NCI-H2196 (cell line): ENCODE measurements around the gene FBXL15.

Experiments used
- DNase-seq: peaks from one replicate; lab custom pipeline; 2025; ENCODE audit not compliant: unreplicated experiment; lab: John Stamatoyannopoulos, UW

The FBXL15 gene

DNA sequence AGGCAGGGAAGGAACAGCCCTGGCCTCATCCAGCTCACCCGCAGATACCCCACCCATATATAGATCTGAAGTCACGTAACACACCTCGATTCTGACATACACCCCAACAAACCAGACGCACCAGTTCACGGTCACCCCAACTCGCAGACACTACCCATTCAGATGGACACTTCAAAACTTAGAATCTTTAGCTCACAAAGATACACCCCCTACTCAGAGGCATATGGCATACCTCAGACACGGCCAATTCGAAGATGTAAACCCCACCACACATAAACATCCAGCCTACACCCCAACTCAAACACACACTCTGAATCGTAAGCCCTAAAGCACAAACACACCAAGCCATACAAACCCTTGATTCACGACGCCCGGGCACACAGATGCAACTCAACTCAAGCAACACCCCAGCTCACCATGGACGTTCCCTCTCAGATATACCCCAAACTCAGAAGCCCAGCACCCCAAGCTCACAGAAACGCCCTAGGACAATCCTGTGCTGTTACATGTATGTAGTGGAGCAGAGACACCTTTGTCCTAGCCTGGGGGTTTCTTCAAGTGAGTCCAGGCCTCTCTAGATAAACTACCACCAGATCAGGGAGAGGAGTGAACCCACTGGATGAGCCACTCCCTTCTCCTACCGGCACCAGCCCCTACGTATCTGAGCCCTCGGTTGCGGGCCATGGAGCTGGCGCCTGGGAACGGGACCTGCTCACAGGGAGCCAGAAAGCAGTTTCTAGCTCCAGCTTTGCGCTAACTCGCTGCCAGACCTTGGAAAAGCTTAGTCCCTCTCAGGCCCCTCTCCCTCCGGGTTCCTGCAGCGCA is 10.8 kb upstream of the FBXL15 start:
- DNase-seq = no peak

- DNase-seq = no peak
Measured at GRCh38 chr10:102410429-102411073, 10.1 kb upstream of the FBXL15 start.

GRCh38 chr10:102411341-102412255 is 9.0 kb upstream of the FBXL15 start:
- DNase-seq = no peak

DNA sequence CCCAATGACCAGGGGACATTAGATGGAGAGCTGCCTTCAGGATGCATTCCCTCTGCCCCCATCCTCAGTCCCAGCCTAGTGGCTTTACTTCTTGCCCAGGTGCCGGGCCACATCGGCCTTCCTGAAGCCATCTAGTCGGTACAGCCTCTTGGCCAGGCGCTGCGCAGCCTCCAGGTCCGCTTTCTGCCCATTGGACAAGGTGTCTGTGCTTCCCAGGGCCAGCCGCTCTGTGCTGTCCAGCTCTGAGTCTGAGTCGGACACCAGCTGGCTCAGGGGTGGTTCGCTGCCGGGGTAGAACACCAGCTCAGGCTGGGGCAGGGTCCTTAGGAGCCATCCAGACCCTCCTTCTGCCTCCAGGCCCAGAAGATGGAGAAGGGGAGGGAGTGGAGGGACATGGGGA is 8.3 kb upstream of the FBXL15 start:
- no peak for DNase-seq

- peak; percentile 78 for DNase-seq
Measured at GRCh38 chr10:102413053-102413705, 7.5 kb upstream of the FBXL15 start.

GRCh38 chr10:102413806-102414561 is 6.7 kb upstream of the FBXL15 start:
- DNase-seq = no peak

DNA sequence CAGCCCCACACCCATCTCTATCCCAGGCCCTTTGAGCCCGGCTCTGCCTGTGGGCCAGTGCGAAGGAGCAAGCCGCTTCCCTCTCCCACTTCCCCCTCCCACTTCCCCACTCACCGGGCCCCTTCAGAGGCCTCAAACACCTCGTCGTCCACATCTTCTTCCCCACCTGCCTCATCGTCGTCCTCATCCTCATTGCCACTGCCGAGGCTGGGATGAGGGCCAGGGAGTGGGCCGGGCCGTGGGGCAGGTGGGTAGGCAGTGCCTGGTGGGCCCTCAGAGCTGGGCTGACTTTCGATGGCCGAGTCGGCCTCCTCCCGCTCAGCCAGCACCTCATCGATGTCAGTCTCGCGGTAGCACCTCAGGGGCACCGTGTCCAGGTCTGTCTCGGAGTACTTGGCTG is 5.9 kb upstream of the FBXL15 start:
- DNase-seq = no peak

DNA sequence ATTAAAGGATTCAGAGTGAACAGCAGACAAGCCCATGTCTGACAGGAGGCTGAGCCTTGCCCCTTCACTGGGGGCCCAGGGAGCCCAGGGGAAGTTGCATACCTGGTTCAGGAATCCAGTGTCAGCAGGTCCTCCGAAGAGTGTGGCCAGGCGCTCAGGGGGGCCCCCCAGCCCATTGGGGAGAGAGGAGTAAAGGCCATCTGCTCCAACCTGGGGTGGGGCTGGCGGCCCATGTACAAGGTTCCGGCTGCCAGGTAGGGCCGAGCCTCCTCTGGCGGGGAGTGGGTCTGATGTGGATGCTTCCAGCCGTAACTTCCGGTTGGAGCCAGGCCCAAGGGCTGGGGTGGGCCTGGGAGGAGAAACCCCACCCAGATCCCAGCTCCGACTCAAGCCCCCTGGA is 4.4 kb upstream of the FBXL15 start:
- DNase-seq = no peak

- DNase-seq = no peak
Measured at GRCh38 chr10:102416695-102417094, 3.9 kb upstream of the FBXL15 start.

- DNase-seq = peak; percentile 40
Measured at GRCh38 chr10:102418622-102419268, 1.9 kb upstream of the FBXL15 start, which contains the start of gene PSD. PSD (minus strand) TSS chr10:102418785; CDS start chr10:102417038, 1,747 bp downstream.

DNA sequence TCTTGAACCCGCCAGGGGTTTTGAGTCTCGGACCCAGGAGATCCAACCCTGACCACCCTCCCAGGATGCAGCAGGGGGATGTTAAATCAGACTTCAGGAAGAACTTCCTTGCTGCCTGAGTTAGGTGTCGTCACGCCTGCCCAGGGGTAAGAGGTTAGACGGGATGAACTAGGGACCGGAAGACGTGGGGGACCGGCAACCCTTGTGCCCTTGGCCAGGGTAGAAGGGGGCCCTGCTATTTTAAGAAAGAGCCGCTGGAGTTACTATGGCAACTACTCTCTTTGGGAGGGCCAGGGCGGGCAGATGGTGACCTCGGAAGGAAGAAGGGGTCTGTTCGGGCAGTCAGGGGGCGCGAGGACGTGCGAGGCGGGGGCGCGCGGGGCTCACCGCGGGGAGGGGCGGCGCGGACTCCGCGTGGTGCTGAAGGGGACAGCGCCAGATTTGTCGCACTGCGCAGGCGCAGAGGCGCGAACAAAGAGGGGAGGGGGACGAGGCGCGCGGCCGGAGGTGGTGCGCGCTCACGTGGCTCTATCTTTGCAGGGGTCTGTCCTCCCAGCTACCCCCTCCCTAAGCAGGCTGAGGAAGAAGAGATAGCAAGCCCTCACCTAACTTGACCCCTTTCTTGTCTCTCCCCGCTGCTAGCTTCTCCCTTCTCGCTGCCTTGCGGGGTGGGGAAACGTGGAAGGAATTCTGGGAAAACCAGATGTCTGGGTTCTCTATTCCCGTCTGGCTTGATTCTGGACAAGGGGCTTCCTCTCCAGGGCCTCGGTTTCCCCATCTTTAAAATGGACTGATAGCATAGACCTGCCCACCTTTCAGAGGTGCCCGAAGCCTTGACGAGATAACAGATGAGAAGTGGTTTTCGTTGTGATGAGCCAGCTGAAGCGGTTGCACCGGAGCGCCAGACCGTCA is 1.1 kb upstream of the FBXL15 start:
- peak; percentile 65 for DNase-seq

DNA sequence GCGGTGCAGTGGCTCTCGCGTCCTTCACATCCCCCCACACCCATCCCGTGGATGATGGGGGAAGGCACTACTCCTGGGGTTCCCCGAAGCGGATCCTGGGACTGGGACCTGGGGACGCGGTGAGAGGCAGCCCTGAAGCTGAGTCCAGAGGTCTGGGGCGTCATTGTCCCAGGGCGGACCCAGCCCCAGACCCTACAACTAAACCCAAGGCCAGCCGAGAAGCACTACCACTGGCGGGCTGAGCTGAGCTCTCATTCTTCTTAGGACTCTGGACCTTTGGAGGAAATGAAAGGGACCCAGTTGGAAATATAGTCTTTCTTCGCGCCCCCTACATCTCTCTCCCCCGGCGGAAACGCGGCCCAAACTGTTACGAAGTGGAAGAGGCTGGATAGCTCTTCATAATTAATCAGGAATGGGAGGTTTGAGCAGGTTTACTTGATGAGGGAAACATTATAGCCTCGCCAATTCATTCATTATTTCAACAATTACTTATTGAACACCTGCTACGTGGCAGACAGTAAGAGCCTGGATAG is 389 bp upstream of the FBXL15 start:
- no peak for DNase-seq

DNA sequence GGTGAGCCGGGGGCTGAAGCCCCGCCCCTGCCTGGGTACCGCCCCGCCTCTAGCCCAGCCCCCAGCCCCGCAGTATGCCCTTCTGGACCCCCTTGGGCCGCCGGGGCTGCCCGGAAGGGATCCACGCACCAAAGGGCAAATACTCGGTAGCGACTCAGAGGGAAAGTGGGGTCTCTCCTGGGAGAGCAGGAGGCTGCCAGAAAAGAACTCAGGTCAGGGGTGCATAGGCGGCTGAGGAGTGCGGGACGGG is 796 bp downstream of the FBXL15 start:
- DNase-seq = no peak

- peak; percentile 14 for DNase-seq
Measured at GRCh38 chr10:102421757-102422512, 1.3 kb downstream of the FBXL15 start.

DNA sequence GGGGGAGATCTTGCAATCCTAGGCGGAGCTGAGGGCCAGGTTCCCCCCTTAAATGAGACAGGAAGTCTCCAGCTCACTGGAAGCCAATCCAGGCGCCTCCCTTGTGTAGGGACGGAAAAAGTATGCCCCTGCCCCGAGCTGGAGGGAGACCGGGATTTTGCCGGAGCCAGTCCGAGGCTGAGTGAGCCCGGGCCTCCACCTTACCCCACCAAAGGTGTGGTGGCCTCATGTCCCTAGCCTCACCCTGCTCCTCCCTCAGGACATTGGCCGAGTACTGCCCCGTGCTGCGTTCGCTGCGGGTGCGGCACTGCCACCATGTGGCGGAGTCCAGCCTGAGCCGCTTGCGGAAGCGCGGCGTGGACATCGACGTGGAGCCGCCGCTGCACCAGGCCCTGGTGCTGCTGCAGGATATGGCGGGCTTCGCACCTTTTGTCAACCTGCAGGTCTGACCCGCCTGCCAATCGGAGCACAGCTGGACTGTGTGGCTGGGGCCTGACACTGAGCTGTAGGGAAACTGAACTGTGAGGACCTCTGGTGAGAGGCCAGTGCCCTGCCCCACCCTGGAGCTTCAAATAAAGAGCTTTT is 2.0 kb downstream of the FBXL15 start:
- DNase-seq = peak; percentile 68

DNA sequence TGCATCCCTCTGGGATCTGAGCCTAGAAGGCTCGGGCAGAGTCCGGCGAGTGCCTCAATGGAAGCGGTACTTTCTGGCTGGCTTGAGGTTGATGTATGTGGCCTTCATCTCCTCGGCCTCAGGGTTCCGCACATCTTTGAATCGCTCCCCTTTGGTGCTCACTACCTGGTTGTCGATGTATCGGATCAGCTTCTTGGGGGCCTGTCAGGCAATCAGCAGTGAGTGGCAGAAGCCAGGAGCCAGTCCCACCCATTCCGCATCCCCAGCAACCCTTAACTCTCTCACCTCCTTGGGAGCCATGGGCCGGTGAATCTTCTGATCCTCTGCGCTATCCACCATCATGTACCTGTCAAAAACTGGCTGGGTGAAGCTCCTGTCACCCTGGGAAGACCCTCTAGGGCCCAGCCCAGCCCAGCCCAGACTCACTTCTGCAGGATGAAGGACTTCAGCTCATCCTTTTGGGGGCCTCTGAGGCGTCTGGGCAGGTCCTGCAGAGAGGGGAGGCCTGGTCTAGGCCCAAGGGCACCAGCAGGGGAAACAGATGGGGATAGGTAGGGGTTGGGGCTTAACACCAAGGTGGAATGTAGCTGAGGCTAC is 2.8 kb downstream of the FBXL15 start:
- no peak for DNase-seq

DNA sequence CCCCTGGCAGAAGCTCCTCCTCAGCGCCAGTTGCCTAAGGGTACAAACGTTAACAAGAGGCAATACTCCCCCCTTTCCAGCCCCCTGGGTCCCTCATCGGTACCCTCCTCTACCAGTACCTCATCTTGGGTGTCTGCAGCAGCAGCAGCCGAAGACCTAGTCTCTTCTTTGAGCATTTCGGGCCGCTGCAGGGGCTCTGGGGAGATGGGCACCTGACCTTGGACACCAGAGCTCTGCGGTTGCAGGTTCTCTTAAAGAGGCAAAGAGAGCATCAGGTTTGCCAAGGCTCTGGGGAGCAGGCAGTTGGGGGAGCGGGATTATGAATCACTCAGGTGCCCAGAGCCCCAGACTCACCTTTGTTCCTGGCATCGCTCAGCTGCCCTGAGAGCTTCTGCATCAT is 3.5 kb downstream of the FBXL15 start:
- no peak for DNase-seq
